ENCODE data around the gene ARSG.

- TF ChIP-seq MAX (IDR thresholded peaks at IDR 0.05) (no peak), EP300 (IDR thresholded peaks at IDR 0.05; ENCODE audit: borderline replicate concordance) (no peak), NFIC (IDR thresholded peaks at IDR 0.05) (no peak), REST (IDR thresholded peaks at IDR 0.05; ENCODE audit: low read depth) (no peak), USF1 (IDR thresholded peaks at IDR 0.05) (no peak), CEBPB (IDR thresholded peaks at IDR 0.05) (no peak), YY1 (IDR thresholded peaks at IDR 0.05; ENCODE audit: low read depth) (no peak), FOXM1 (IDR thresholded peaks at IDR 0.05; ENCODE audit: borderline replicate concordance, low read depth) (no peak), TCF12 (IDR thresholded peaks at IDR 0.05; ENCODE audit: low read depth) (no peak), ZBTB7A (IDR thresholded peaks at IDR 0.05; ENCODE audit: low read depth) (no peak), CREB1 (IDR thresholded peaks at IDR 0.05; ENCODE audit: low read depth) (no peak)
Observed at GRCh38 chr17:68324654-68325336, 33.5 kb downstream of the ARSG start.
